ENCODE data around the gene MMP17. TPM values are rescaled to one million over a fixed set of nuclear protein-coding genes. Genes with fewer than 3 reads are reported as not detected.

Gene MMP17
- total RNA-seq, 5 donors from 2014 or later (not counting 1 experiment from before 2014, with no cell fraction given) = 0.58 to 2.7 (median 1.2) TPM

DNA sequence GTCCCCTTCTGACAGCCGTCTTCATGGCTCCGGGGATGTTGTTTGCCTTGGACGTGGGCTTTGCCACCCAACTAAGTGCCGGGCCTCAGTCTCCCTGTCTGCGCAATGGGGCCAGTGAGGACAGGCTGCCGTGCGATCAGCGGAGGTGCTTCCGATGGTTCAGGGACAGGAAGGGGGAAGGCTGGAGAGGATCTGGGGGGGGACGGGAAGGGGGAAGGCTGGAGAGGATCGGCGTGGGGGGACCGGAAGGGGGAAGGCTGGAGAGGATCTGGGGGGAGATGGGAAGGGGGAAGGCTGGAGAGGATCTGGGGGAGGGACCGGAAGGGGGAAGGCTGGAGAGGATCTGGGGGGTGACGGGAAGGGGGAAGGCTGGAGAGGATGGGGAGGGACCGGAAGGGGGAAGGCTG lies 3.4 kb downstream of the MMP17 start:
- CTCF ChIA-PET = no interaction called here
- peaks cover 23 to 39% of the 10 kb centered on the region in 2 donors for H3K27me3 Mint-ChIP-seq
- POLR2A ChIA-PET = no interaction called here
- no peaks in the 10 kb centered on the region for H3K36me3 Mint-ChIP-seq
- Histone ChIP-seq H3K4me1 (ENCODE audit: control insufficient read depth in 1 of 2, extremely low read depth in 1 of 2, insufficient read depth in 2 of 2, low read length in 2 of 2) (peaks cover 11 to 31% of the 10 kb centered on the region in 2 experiments), H3K4me3 (ENCODE audit: control insufficient read depth in 1 of 2, extremely low read depth in 1 of 2, low read length in 1 of 2) (no peak overlapping the region), H3K36me3 (ENCODE audit: control insufficient read depth in 2 of 2, extremely low read depth in 1 of 2, insufficient read depth in 1 of 2, low read length in 1 of 2) (no peaks in the 10 kb centered on the region), H3K27ac (ENCODE audit: low read length) (no peak overlapping the region), H3K27me3 (replicated peaks in 1 of 2; ENCODE audit: control insufficient read depth in 2 of 2, extremely low read depth in 1 of 2, insufficient read depth in 2 of 2, low read length in 1 of 2) (peaks cover 0 to 69% of the 10 kb centered on the region in 2 experiments), H3K9me3 (no peaks in the 10 kb centered on the region)
- 67% methylated on average over 1 of the region's 16 CpGs for WGBS (ENCODE audit: insufficient coverage)
- no peak overlapping the region for H3K27ac Mint-ChIP-seq
- no peak for DNase-seq
- no peaks in the 10 kb centered on the region for H3K9me3 Mint-ChIP-seq
- ATAC-seq (replicated peaks in 1 of 4) = no peak
- H3K4me1 Mint-ChIP-seq = peaks cover 10 to 19% (median 13%) of the 10 kb centered on the region in 3 donors
- H3K4me3 Mint-ChIP-seq = peak overlapping the region in 1 of 3 donors; percentile 79

DNA sequence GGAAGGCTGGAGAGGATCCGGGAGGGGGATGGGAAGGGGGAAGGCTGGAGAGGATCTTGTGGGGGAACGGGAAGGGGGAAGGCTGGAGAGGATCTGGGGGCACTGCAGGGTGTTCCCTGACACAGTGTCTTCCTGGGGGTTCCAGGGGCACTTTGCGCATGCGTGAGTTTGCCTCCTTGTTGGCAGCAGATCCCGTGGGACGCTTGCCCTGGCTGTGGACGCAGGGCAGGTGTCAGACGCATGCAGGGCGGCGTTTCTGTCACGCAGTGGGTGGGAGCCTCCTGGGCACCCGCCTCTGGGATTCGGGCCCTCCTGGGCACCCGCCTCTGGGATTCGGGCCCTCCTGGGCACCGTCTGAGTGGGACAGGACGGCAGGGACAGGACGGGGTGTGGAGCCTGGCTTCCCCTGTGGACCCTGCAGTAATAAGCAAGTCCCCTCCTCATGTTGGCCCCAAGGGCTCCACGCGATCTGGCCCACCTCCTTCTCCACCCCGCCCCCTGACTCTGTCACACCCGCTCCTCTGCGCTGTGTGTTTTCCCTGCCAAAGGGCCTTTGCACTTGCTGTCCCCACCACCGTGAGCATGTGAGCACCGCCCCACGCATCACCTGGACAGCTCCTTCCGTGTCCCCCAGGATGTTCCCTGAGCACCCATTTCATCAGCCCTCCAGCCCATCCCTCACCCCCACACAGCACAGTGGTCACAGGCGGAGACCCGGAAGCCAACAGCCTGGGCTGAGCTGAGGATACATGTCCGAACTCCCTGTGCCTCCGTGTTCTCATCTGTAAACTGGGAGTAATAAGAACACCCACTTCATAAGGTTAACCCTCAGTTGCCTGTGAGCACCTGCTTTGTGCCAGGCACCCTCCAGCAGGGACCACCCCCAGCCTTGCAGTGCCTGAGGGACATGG lies 4.4 kb downstream of the MMP17 start:
- no peaks in the 10 kb centered on the region for H3K9me3 ChIP-seq
- peaks cover 10 to 13% (median 11%) of the 10 kb centered on the region in 3 donors for H3K4me1 Mint-ChIP-seq
- WGBS (ENCODE audit: insufficient coverage) = 78% methylated on average over 29 of the region's 31 CpGs
- no peak for ATAC-seq (replicated peaks in 1 of 4)
- CTCF ChIA-PET = no interaction called here
- H3K27me3 ChIP-seq (replicated peaks in 1 of 2; ENCODE audit: control insufficient read depth in 2 of 2, extremely low read depth in 1 of 2, insufficient read depth in 2 of 2, low read length in 1 of 2) = peaks cover 0 to 60% of the 10 kb centered on the region in 2 experiments
- no peaks in the 10 kb centered on the region for H3K9me3 Mint-ChIP-seq
- H3K27ac ChIP-seq (ENCODE audit: low read length) = no peak overlapping the region
- no peak for DNase-seq
- H3K27ac Mint-ChIP-seq = no peak overlapping the region
- no peaks in the 10 kb centered on the region for H3K36me3 ChIP-seq (ENCODE audit: control insufficient read depth in 2 of 2, extremely low read depth in 1 of 2, insufficient read depth in 1 of 2, low read length in 1 of 2)
- H3K27me3 Mint-ChIP-seq = peaks cover 16 to 31% of the 10 kb centered on the region in 2 donors
- H3K36me3 Mint-ChIP-seq = no peaks in the 10 kb centered on the region
- POLR2A ChIA-PET = no interaction called here
- peak overlapping the region in 2 of 3 donors; percentile 28 to 38 for H3K4me3 Mint-ChIP-seq
- peaks cover 11 to 28% of the 10 kb centered on the region in 2 experiments for H3K4me1 ChIP-seq (ENCODE audit: control insufficient read depth in 1 of 2, extremely low read depth in 1 of 2, insufficient read depth in 2 of 2, low read length in 2 of 2)
- no peak overlapping the region for H3K4me3 ChIP-seq (ENCODE audit: control insufficient read depth in 1 of 2, extremely low read depth in 1 of 2, low read length in 1 of 2)

- H3K27me3 Mint-ChIP-seq = peaks cover 15 to 29% of the 10 kb centered on the region in 2 donors
- Histone ChIP-seq H3K4me1 (ENCODE audit: control insufficient read depth in 1 of 2, extremely low read depth in 1 of 2, insufficient read depth in 2 of 2, low read length in 2 of 2) (peaks cover 11 to 27% of the 10 kb centered on the region in 2 experiments), H3K4me3 (ENCODE audit: control insufficient read depth in 1 of 2, extremely low read depth in 1 of 2, low read length in 1 of 2) (no peak overlapping the region), H3K27ac (ENCODE audit: low read length) (no peak overlapping the region), H3K27me3 (replicated peaks in 1 of 2; ENCODE audit: control insufficient read depth in 2 of 2, extremely low read depth in 1 of 2, insufficient read depth in 2 of 2, low read length in 1 of 2) (peaks cover 0 to 60% of the 10 kb centered on the region in 2 experiments), H3K9me3 (no peaks in the 10 kb centered on the region), H3K36me3 (ENCODE audit: control insufficient read depth in 2 of 2, extremely low read depth in 1 of 2, insufficient read depth in 1 of 2, low read length in 1 of 2) (no peaks in the 10 kb centered on the region)
- CTCF ChIA-PET = no interaction called here
- DNase-seq (no peak), ATAC-seq (replicated peaks in 1 of 4) (no peak)
- H3K4me3 Mint-ChIP-seq = no peak overlapping the region
- no peaks in the 10 kb centered on the region for H3K9me3 Mint-ChIP-seq
- peaks cover 10 to 11% (median 10%) of the 10 kb centered on the region in 3 donors for H3K4me1 Mint-ChIP-seq
- H3K36me3 Mint-ChIP-seq = no peaks in the 10 kb centered on the region
- POLR2A ChIA-PET = interaction anchor here in 1 of 2 donors (0.7 kb wide), 1 partner anchor 124 kb away, joined by 3 read pairs; no protein-coding TSS in a partner anchor
- WGBS (ENCODE audit: insufficient coverage) = 79% methylated on average over 18 of the region's 23 CpGs
- H3K27ac Mint-ChIP-seq = no peak overlapping the region
Observed at GRCh38 chr12:131833288-131833895, 5.2 kb downstream of the MMP17 start.

GRCh38 chr12:131833896-131834641 lies 5.9 kb downstream of the MMP17 start:
- Histone ChIP-seq H3K27me3 (replicated peaks in 1 of 2; ENCODE audit: control insufficient read depth in 2 of 2, extremely low read depth in 1 of 2, insufficient read depth in 2 of 2, low read length in 1 of 2) (peaks cover 0 to 58% of the 10 kb centered on the region in 2 experiments), H3K36me3 (ENCODE audit: control insufficient read depth in 2 of 2, extremely low read depth in 1 of 2, insufficient read depth in 1 of 2, low read length in 1 of 2) (no peaks in the 10 kb centered on the region), H3K27ac (ENCODE audit: low read length) (no peak overlapping the region), H3K4me3 (ENCODE audit: control insufficient read depth in 1 of 2, extremely low read depth in 1 of 2, low read length in 1 of 2) (no peak overlapping the region), H3K9me3 (no peaks in the 10 kb centered on the region), H3K4me1 (ENCODE audit: control insufficient read depth in 1 of 2, extremely low read depth in 1 of 2, insufficient read depth in 2 of 2, low read length in 2 of 2) (peaks cover 6 to 25% of the 10 kb centered on the region in 2 experiments)
- peaks cover 14 to 29% of the 10 kb centered on the region in 2 donors for H3K27me3 Mint-ChIP-seq
- ChIA-PET CTCF (no interaction called here), POLR2A (interaction anchor here in 1 of 2 donors (0.7 kb wide), 1 partner anchor 124 kb away, joined by 3 read pairs; no protein-coding TSS in a partner anchor)
- H3K4me3 Mint-ChIP-seq = no peak overlapping the region
- peaks cover 9 to 11% (median 10%) of the 10 kb centered on the region in 3 donors for H3K4me1 Mint-ChIP-seq
- ATAC-seq (replicated peaks in 1 of 4) = no peak
- DNase-seq = no peak
- H3K36me3 Mint-ChIP-seq = no peaks in the 10 kb centered on the region
- WGBS (ENCODE audit: insufficient coverage) = 56% methylated on average over 7 of the region's 23 CpGs
- no peaks in the 10 kb centered on the region for H3K9me3 Mint-ChIP-seq
- H3K27ac Mint-ChIP-seq = no peak overlapping the region

DNA sequence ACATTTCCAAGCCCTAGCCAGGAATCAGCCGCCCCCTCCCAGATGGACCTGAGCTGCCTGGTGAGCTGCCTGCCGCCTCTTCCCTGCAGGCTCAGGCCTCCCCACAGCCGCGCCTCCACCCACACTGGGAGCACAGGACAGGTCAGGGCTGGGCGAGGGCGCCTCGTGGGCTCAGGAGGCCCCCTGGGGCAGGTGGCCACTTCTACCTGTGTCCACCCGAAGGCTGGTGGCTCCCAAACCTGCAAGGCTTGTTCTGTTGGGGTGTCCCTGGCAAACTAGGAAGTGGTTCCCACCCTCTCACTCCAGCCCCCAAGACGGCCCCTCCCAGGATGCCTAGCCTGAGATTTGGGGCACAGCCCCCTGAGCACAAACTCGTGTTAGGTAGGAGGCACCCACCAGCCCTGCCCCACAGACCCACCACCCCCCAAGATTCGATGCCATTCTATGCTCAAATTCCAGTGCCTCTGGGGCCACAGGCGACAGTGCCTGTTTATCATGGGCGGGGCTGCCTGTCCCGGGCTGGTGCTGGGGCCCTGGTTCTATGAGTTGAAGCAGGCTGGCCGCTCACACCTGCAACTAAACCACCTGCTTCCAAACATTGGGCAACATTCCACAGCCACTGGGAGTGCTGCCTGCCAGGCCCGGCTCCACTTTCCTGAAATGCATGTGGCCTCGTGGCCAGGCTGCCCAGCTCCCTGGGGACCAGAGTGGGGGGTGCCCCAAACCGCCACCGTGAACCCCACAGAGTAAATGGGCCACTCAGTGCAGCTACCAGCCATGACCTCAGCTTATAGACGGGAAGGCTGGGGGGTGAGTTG lies 6.8 kb downstream of the MMP17 start:
- H3K9me3 ChIP-seq = no peaks in the 10 kb centered on the region

More for the DNA sequence above, 6.8 kb downstream of the MMP17 start:
- peaks cover 10 to 23% of the 10 kb centered on the region in 2 donors for H3K27me3 Mint-ChIP-seq
- ChIA-PET CTCF (no interaction called here), POLR2A (no interaction called here)
- peaks cover 0 to 49% of the 10 kb centered on the region in 2 experiments for H3K27me3 ChIP-seq (replicated peaks in 1 of 2; ENCODE audit: control insufficient read depth in 2 of 2, extremely low read depth in 1 of 2, insufficient read depth in 2 of 2, low read length in 1 of 2)
- WGBS (ENCODE audit: insufficient coverage) = 79% methylated on average over 17 of the region's 20 CpGs
- no peak overlapping the region for H3K27ac Mint-ChIP-seq
- H3K4me1 ChIP-seq (ENCODE audit: control insufficient read depth in 1 of 2, extremely low read depth in 1 of 2, insufficient read depth in 2 of 2, low read length in 2 of 2) = peaks cover 3 to 16% of the 10 kb centered on the region in 2 experiments
- no peak overlapping the region for H3K4me3 Mint-ChIP-seq
- no peaks in the 10 kb centered on the region for H3K9me3 Mint-ChIP-seq
- DNase-seq = no peak
- no peak overlapping the region for H3K4me3 ChIP-seq (ENCODE audit: control insufficient read depth in 1 of 2, extremely low read depth in 1 of 2, low read length in 1 of 2)
- no peaks in the 10 kb centered on the region for H3K36me3 ChIP-seq (ENCODE audit: control insufficient read depth in 2 of 2, extremely low read depth in 1 of 2, insufficient read depth in 1 of 2, low read length in 1 of 2)
- H3K27ac ChIP-seq (ENCODE audit: low read length) = no peak overlapping the region
- no peak for ATAC-seq (replicated peaks in 1 of 4)
- peaks cover 5 to 6% (median 5%) of the 10 kb centered on the region in 3 donors for H3K4me1 Mint-ChIP-seq
- H3K36me3 Mint-ChIP-seq = no peaks in the 10 kb centered on the region

Measured in T-cell (primary cell).